Endothelial cell of umbilical vein (primary cell): ENCODE measurements around the gene MIGA1. TPM values are rescaled to one million over a fixed set of nuclear protein-coding genes. Genes with fewer than 3 reads are reported as not detected.

Experiments
- BruUV-seq: library from RNA; stranded (reverse); fragments of 400-500 nt; replicated peaks from 2 replicates; lab custom pipeline; 2021; lab: Mats Ljungman, UMichigan
- CTCF ChIA-PET: fragments of 300-600, 350-600 bp; sonication (Branson Sonifier 250); formaldehyde crosslinking; loops from one replicate; lab custom pipeline; 2021; ENCODE audit warnings: antibody characterized with exemption, inconsistent platforms; lab: Charles Lee
- POLR2A ChIA-PET: fragments of 300-600, 350-600 bp; sonication (Branson Sonifier 250); formaldehyde crosslinking; loops from one replicate; lab custom pipeline; 2021; ENCODE audit warnings: antibody characterized with exemption, inconsistent platforms; lab: Charles Lee
- DNase-seq: peaks from one replicate; pipeline ENCODE4 v3.0.0-alpha.2; 2011; ENCODE audit warnings: low read depth, low spot score
- FAIRE-seq: peaks from 2 replicates; lab custom pipeline; 2011; peaks lifted over from hg19 to GRCh38; lab: Jason Lieb, UNC
- H2AFZ ChIP-seq: 2 replicates; pipeline ENCODE4 v1.6.0; 2012; ENCODE audit warnings: low read depth, low read length, control low read depth, inconsistent platforms
- H3K27ac ChIP-seq: 2 replicates; pipeline ENCODE4 v1.5.1; 2011; ENCODE audit warnings: low read depth, mild to moderate bottlenecking, control low read depth, low read length, moderate library complexity; ENCODE audit not compliant: insufficient read depth
- H3K27me3 ChIP-seq, 2 experiments: 2 replicates each; pipeline versions ENCODE4 v1.6.0 to v1.6.1; 2011; ENCODE audit warnings: low read length in 2 of 2, mixed read lengths in 1 of 2; ENCODE audit not compliant: control insufficient read depth in 2 of 2, insufficient read depth in 2 of 2
- H3K36me3 ChIP-seq, 2 experiments: 2 replicates in 1 of 2; 3 replicates in 1 of 2; pipeline ENCODE4 v1.5.1; 2011; ENCODE audit warnings: low read length in 2 of 2, mild to moderate bottlenecking in 1 of 2, moderate library complexity in 1 of 2; ENCODE audit not compliant: control insufficient read depth in 2 of 2, insufficient read depth in 2 of 2; ENCODE audit errors: extremely low read depth in 1 of 2
- H3K4me1 ChIP-seq: 3 replicates; pipeline ENCODE4 v1.5.1; 2011; ENCODE audit warnings: mild to moderate bottlenecking, low read length; ENCODE audit not compliant: control insufficient read depth, insufficient read depth; ENCODE audit errors: extremely low read depth
- H3K4me2 ChIP-seq: 2 replicates; pipeline ENCODE4 v1.6.1; 2011; ENCODE audit warnings: low read length, control low read depth, mixed read lengths; ENCODE audit not compliant: insufficient read depth
- H3K4me3 ChIP-seq, 3 experiments: fragments of 200-600 bp in 1 of 3; sonication (generic), shearing (Covaris generic) in 1 of 3; replicated peaks in 1 of 3; 2 replicates each; pipeline ENCODE4 v1.5.1; 2011 to 2016; ENCODE audit warnings: control low read depth in 3 of 3, low read length in 3 of 3, mild to moderate bottlenecking in 2 of 3, inconsistent platforms in 1 of 3, low read depth in 1 of 3, moderate library complexity in 1 of 3; ENCODE audit not compliant: insufficient read depth in 1 of 3
- H3K79me2 ChIP-seq: 2 replicates; pipeline ENCODE4 v1.6.0; 2012; ENCODE audit warnings: low read length, inconsistent platforms; ENCODE audit not compliant: control insufficient read depth, insufficient read depth
- H3K9ac ChIP-seq: replicated peaks from 2 replicates; pipeline ENCODE3; 2011; ENCODE audit warnings: low read length, control low read depth; ENCODE audit not compliant: insufficient read depth; ENCODE audit errors: extremely low read depth
- H3K9me1 ChIP-seq: replicated peaks from 3 replicates; pipeline ENCODE4 v1.6.0; 2011; ENCODE audit warnings: mild to moderate bottlenecking, low read length; ENCODE audit not compliant: control insufficient read depth, insufficient read depth; ENCODE audit errors: extremely low read depth
- H3K9me3 ChIP-seq: replicated peaks from 2 replicates; pipeline ENCODE4 v1.5.1; 2012; ENCODE audit warnings: low read length, inconsistent platforms; ENCODE audit not compliant: control insufficient read depth, insufficient read depth
- H4K20me1 ChIP-seq: replicated peaks from 2 replicates; pipeline ENCODE3; 2011; ENCODE audit warnings: mild to moderate bottlenecking, low read length; ENCODE audit not compliant: control insufficient read depth, insufficient read depth; ENCODE audit errors: extremely low read depth
- CTCF ChIP-seq, 2 donors: IDR thresholded peaks; 1 replicate in 1 of 2; 2 replicates in 1 of 2; pipeline ENCODE4 v1.5.1; 2011; ENCODE audit warnings: low read length in 2 of 2, mild to moderate bottlenecking in 2 of 2, moderate library complexity in 2 of 2, control low read depth in 1 of 2, inconsistent platforms in 1 of 2, low read depth in 1 of 2; ENCODE audit not compliant: insufficient read depth in 1 of 2; ENCODE audit errors: extremely low read depth in 1 of 2
- EZH2 ChIP-seq: IDR thresholded peaks from 2 replicates; pipeline ENCODE4 v1.6.1; 2012; ENCODE audit warnings: borderline replicate concordance, low read depth, mild to moderate bottlenecking, moderate library complexity, low read length, inconsistent platforms; ENCODE audit not compliant: severe bottlenecking
- FOS ChIP-seq: IDR thresholded peaks from 2 replicates; pipeline ENCODE4 v1.6.1; 2011; ENCODE audit warnings: mild to moderate bottlenecking, low read length, moderate library complexity, borderline replicate concordance; ENCODE audit not compliant: insufficient read depth
- GATA2 ChIP-seq: IDR thresholded peaks from 2 replicates; pipeline ENCODE4 v1.7.0; 2011; ENCODE audit warnings: low read depth, mild to moderate bottlenecking, moderate library complexity, mixed read lengths, low read length; ENCODE audit not compliant: insufficient read length, insufficient read depth
- JUN ChIP-seq: IDR thresholded peaks from 2 replicates; pipeline ENCODE4 v1.6.1; 2011; ENCODE audit warnings: borderline replicate concordance, low read depth; ENCODE audit not compliant: insufficient read length, insufficient read depth
- MAX ChIP-seq: IDR thresholded peaks from 2 replicates; pipeline ENCODE4 v1.6.1; 2011; ENCODE audit not compliant: insufficient read depth, insufficient read length
- MYC ChIP-seq: IDR thresholded peaks from one replicate; pipeline ENCODE4 v1.6.1; 2011; ENCODE audit warnings: mild to moderate bottlenecking, low read depth, low read length
- POLR2A ChIP-seq: IDR thresholded peaks from 2 replicates; pipeline ENCODE4 v1.6.1; 2012; ENCODE audit warnings: low read depth, mild to moderate bottlenecking, control low read depth, low read length
- POLR2AphosphoS5 ChIP-seq: IDR thresholded peaks from 2 replicates; pipeline ENCODE4 v1.6.1; 2012; ENCODE audit warnings: low read depth, mild to moderate bottlenecking, control low read depth, low read length, moderate library complexity; ENCODE audit not compliant: insufficient read depth
- dilution Hi-C: fragments of 300-500 bp; cut with MboI; formaldehyde crosslinking; loops from one replicate; pipeline ENCODE4 v1.15.0; 2019; ENCODE audit warnings: low sequenced_read_pairs; ENCODE audit not compliant: extremely low pct_ligation_motif_present
- intact Hi-C: fragments of 100-400 bp; cut with micrococcal nuclease; formaldehyde crosslinking; loops from one replicate; pipeline ENCODE4 v1.10.0; 2022
- polyA plus RNA-seq, 4 experiments: library from polyadenylated mRNA; depleted of rRNA in 3 of 4; stranded (reverse) in 3 of 4; unstranded in 1 of 4; fragments of >200 nt; gene quantifications; 2 replicates each; pipeline versions ENCODE4 v1.2.1 to v1.2.3, GENCODE V29; 2011 to 2012; ENCODE audit warnings: missing spikeins in 1 of 4
- total RNA-seq: library from RNA; stranded (reverse); gene quantifications from 2 replicates; pipeline ENCODE4 v1.2.3, GENCODE V29; 2021

MIGA1 gene
- total and polyA plus RNA-seq, 2 donors (not counting 3 experiments of a cell fraction or from before 2014, with no cell fraction given) = 2.8 to 14.6 TPM

- no peak overlapping the region for H2AFZ ChIP-seq
- dilution Hi-C loops = no loop called here
- no peak overlapping the region for H3K4me3 ChIP-seq
- no peak for FAIRE-seq
- CTCF ChIA-PET = no interaction called here
- peaks cover 68% of the 10 kb centered on the region for H3K79me2 ChIP-seq
- DNase-seq = no peak
- no peak overlapping the region for H3K27ac ChIP-seq
- H3K36me3 ChIP-seq = no peaks in the 10 kb centered on the region
- intact Hi-C loops = no loop called here
- H3K9me3 ChIP-seq = no peaks in the 10 kb centered on the region
- POLR2A ChIA-PET = no interaction called here
- peaks cover 13% of the 10 kb centered on the region for H3K4me1 ChIP-seq
- TF ChIP-seq CTCF (IDR thresholded peaks at IDR 0.05; ENCODE audit: extremely low read depth in 1 of 2, insufficient read depth in 1 of 2, low read depth in 1 of 2, low read length in 2 of 2) (no peak), EZH2 (no peak), POLR2A (no peak), GATA2 (no peak), MAX (no peak), MYC (no peak), JUN (no peak), FOS (no peak), POLR2AphosphoS5 (no peak)
- H3K4me2 ChIP-seq = no peak overlapping the region
- no peaks in the 10 kb centered on the region for H3K9me1 ChIP-seq
- no peak overlapping the region for H3K9ac ChIP-seq
- peaks cover 17% of the 10 kb centered on the region for H4K20me1 ChIP-seq
- no peaks in the 10 kb centered on the region for H3K27me3 ChIP-seq
- no TSS peak for BruUV-seq
Observed at GRCh38 chr1:77756052-77756754, 23.2 kb upstream of the MIGA1 start.
